GM12873 (cell line): Measurements from ENCODE around the gene ACADS.

Experiments
- TF ChIP-seq, protein P1 (sequence below): IDR thresholded peaks from 2 replicates; pipeline ENCODE4 v1.5.1; 2012; ENCODE audit warnings: low read depth, mild to moderate bottlenecking, moderate library complexity, low read length, control low read depth; ENCODE audit not compliant: insufficient read depth; ENCODE audit errors: missing control alignments

The ACADS gene

DNA sequence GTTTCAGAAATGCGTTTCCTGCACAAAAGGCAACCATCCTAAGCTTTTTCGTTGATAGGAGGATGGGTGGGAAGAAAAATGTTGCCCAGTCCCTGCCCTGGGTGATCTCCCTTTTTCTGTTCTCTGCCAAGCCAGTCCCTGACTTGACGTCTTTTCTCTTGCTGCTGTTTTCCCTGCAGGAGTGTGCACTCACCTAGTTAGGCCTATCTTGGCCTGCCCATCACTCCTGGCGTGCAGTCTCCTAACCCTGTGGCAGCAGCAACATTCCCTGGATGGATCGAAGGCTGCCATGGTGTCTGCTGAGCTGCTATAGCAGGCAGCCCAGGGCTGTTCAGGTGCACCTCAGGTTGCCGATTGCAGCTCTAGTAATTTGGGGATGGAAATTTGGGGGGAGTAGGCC lies 14.2 kb upstream of the ACADS start:
- TF ChIP-seq, protein P1, sequence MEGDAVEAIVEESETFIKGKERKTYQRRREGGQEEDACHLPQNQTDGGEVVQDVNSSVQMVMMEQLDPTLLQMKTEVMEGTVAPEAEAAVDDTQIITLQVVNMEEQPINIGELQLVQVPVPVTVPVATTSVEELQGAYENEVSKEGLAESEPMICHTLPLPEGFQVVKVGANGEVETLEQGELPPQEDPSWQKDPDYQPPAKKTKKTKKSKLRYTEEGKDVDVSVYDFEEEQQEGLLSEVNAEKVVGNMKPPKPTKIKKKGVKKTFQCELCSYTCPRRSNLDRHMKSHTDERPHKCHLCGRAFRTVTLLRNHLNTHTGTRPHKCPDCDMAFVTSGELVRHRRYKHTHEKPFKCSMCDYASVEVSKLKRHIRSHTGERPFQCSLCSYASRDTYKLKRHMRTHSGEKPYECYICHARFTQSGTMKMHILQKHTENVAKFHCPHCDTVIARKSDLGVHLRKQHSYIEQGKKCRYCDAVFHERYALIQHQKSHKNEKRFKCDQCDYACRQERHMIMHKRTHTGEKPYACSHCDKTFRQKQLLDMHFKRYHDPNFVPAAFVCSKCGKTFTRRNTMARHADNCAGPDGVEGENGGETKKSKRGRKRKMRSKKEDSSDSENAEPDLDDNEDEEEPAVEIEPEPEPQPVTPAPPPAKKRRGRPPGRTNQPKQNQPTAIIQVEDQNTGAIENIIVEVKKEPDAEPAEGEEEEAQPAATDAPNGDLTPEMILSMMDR, result no peak

GRCh38 chr12:120712610-120713009 lies 13.0 kb upstream of the ACADS start:
- TF ChIP-seq, protein P1, result no peak

DNA sequence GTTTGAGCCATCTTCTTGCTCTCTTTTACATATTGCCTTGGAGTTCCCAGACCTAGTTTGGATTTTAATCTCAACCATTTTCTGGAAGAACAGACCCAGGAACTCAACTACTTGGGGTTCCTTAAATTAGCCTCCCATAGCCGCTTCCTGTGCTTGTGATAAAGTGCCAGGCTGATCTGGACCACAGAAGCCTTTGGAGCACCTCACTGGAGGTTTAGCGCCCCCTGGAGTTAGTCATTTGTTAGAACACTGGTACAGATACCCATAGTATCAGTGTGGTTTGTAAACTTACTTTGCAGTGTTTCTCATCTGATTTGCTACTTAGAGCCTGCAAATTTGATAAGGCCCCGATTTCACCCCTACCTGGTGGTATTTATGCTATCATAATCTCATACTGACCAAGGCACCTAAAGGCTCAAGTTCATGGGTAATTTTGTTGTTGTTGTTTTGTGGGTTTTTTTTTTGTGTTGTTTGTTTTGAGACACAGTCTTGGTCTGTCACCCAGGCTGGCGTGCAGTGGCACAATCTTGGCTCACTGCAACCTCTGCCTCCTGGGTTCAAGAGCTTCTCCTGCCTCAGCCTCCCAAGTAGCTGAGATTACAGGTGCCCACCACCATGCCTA lies 11.7 kb upstream of the ACADS start:
- TF ChIP-seq, protein P1, result peak; percentile 86

DNA sequence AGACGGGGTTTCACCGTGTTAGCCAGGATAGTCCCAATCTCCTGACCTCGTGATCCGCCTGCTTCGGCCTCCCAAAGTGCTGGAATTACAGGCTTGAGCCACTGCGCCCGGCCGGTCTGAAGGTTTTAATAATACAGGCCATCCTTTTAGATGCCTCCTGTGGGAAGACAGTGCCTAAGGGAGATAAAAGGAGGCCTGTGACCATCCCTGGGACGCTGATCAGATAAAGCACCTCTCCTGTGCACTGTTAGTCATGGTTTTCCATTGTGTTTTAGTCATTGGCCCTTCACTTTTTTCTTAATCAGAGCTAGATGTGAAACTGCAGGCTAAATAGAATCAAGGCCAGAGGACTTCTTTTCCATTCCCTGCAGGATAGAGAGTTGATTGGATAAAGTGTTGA lies 7.6 kb upstream of the ACADS start:
- TF ChIP-seq, protein P1, result no peak

DNA sequence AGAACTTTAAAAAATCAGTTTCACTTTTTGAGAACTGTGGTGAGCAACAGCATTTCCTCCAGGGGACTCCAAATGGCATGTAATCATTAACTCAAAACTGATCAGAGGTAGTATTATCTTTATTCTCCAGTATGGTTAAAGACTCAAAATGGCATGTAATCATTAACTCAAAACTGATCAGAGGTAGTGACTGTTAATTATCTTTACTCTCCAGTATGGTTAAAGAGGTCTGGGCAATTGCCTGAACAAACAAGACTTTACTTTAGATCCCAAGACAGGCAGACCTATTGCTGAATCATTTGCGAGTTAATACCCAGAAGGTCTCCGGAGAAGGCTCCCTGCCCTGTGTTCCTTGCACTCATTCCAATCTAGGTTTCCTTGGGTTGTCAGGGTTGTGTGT lies 6.6 kb upstream of the ACADS start:
- TF ChIP-seq, protein P1, result no peak

- TF ChIP-seq, protein P1, result no peak
These were observed 6.0 kb upstream of the ACADS start for GRCh38 chr12:120719496-120720233.

DNA sequence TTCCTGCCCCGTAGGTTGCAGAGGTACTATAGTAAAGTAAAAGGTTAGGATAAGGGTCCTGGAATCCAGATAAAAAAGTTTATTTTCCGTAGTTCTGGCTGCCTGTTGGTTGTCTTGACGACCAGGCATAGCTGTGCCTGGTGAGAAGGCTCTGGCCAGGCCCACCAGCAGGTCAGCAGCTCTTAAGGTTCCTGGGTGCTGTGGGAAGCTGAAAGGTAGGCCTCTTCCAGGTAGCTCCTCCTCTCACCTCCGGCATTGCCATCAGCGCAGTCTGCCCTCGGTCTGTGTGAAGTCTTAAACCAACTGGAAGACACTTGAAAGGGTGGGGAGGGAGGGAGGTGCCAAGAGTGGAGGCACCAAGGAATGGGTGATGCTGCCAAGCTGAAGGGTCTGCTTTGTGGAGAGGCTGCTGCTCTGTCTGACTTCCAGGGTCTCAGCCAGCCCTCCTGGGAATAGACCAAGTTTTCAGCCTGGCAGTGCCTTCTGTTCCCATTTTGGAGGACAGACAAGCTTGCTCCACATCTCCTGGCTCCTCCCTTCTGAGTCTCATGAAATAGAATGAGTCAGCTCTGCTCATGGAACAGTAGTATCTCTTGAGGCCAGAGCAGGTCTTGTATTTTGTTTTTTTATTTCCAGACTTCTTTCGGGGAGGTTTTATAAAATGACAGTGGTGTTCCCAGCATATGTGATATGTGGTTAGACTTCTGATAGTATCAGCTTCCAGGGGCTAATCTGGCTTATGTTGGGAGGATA lies 5.2 kb upstream of the ACADS start:
- TF ChIP-seq, protein P1, result no peak
